Forelimb muscle (tissue), 1 donor: Measurements from ENCODE around the gene TIMM23B. TPM values are rescaled to one million over a fixed set of nuclear protein-coding genes. Genes with fewer than 3 reads are reported as not detected.
"Not testable (repeated sequence)": the region's sequence is repeated elsewhere in the genome, so short reads cannot be mapped to it uniquely, and the experiment has no call there.

Experiments used
- DNase-seq: peaks from one replicate; pipeline ENCODE4 v3.0.0-alpha.2; 2013; ENCODE audit warnings: low read depth
- polyA plus RNA-seq: library from polyadenylated mRNA; unstranded; fragments of 120-200 nt; gene quantifications from one replicate; pipeline ENCODE4 v1.2.1, GENCODE V29; 2013; ENCODE audit not compliant: insufficient read length

Gene TIMM23B
- polyA plus RNA-seq, 1 donor: 15.4 TPM

- DNase-seq: not testable (repeated sequence)
Observed at GRCh38 chr10:49977756-49978155, 35.9 kb downstream of the TIMM23B start.

GRCh38 chr10:49987207-49987606 is 45.4 kb downstream of the TIMM23B start:
- DNase-seq: not testable (repeated sequence)

GRCh38 chr10:49988376-49988775 is 46.5 kb downstream of the TIMM23B start, which contains the start of gene AGAP6:
AGAP6 (plus strand) TSS chr10:49988406; CDS start chr10:49988716, 310 bp downstream.
- not testable (repeated sequence) for DNase-seq

DNA sequence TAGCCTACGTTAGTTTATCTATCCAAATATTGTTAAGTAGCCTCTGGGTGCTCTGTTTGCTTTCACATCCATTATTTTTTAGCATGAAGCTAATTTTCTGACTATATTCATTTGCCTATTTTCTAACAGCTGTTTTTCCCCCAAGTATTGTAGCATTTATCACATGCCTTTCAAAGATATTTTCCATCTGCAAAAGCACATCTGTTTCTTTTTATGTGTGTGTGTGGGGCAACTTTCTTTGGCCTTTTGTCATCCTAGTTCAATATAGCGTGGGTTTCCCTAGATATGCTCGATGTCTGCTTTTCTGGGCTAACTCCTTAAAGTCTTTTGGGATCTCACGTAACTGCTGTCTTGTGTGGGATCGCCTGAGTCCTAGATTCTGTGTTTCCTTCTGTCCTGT is 53.5 kb downstream of the TIMM23B start:
- DNase-seq: not testable (repeated sequence)

DNA sequence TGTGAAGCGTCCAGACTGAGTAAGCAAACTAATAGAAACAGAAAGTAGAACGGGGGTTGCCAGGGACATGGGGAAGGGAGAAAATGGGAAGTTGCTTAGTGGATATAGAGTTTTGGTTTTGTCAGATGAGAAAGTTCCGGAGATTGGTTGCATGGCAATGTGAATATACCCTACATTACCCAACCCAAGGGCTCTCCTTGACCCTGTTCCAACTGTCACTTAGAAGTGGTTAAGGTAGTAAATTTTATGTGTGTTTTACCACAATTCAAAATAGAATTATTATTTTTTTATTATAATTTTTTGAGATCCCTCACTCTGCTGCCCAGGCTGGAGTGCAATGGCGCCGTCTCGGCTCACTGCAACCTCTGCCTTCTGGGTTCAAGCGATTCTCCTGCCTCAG is 72.2 kb downstream of the TIMM23B start:
- DNase-seq: not testable (repeated sequence)

- not testable (repeated sequence) for DNase-seq
Observed at GRCh38 chr10:50015596-50016220, 73.9 kb downstream of the TIMM23B start.

DNA sequence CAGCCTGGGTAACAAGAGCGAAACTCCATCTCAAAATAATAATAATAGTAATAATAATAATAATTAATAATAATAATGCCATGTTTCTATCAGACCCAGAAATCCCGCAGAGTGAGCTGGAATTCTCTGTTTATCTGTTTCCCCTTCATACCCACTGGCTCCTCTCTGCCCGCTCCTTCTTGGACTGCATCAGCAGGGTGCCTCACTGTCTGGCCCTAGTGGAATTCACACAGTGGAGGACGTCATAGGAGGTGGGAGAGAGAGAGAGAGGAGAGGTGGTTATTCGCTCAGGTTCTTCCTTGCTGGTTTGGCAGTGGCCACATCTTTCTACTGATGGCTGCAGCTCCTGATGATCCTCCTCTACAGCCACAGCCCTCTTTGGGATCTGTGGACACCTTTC is 75.1 kb downstream of the TIMM23B start:
- not testable (repeated sequence) for DNase-seq

- DNase-seq: not testable (repeated sequence)
Observed at GRCh38 chr10:50017646-50018045, 75.8 kb downstream of the TIMM23B start.

GRCh38 chr10:50019279-50019678 is 77.4 kb downstream of the TIMM23B start:
- DNase-seq: not testable (repeated sequence)

DNA sequence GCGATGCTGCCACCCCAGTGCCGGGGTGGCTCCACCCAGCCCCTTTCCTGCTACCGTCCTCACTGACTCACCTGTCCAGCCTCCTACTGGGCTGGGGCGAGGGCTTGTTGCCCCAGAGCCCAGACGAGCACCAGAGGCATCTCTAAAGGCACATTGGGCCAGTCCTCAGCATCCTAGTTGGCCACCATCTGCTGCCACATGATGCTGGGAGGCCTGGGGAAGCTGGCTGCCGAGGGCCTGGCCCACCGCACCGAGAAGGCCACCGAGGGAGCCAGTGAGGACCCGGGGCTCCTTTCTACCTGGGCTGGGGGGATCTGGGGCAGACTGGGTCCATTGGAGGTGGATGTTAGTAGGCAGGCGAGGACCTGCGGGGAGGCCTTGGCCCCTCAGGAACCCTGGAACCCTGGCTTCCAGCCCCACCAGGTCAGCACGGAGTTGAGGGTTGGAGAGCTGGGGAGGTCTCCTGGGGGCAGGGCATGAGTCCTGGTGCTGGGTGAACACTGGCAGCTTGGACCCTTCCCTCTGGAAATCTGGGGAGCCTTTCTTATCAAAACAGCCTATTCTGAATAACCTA is 78.7 kb downstream of the TIMM23B start:
- DNase-seq: not testable (repeated sequence)

DNA sequence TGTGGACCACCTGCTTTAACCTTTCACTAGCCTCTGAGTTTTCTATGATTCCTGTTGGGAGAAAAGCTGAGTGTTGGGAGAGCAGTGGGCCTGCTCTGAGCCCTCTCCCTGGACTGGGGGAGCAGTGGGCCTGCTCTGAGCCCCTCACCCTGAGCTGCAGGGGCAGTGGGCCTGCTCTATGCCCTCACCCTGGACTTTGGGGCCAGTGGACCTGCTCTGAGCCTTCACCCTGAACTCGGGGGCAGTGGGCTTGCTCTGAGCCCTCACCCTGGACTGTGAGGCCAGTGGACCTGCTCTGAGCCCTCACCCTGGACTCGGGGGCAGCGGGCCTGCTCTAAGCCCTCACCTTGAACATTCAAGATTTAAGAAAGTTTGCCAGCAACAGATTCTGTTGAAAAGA is 79.8 kb downstream of the TIMM23B start:
- no peak for DNase-seq

Other genes with a start within 250 kb of the TIMM23B start
- 0.66 TPM for gene OGDHL, start 179.7 kb upstream of the TIMM23B start, polyA plus RNA-seq
- 19.7 TPM for gene PARG, start within 50 bp of the TIMM23B start, polyA plus RNA-seq
- 18.5 TPM for gene AGAP6, start 46.4 kb downstream of the TIMM23B start, polyA plus RNA-seq
- gene WASHC2A, start 125.9 kb downstream of the TIMM23B start, polyA plus RNA-seq: 27.2 TPM